Measurements from ENCODE around the gene NTPCR. TPM values are rescaled to one million over a fixed set of nuclear protein-coding genes. Genes with fewer than 3 reads are reported as not detected.

NTPCR gene
- total RNA-seq, 1 experiment from 2014 or later: 50.0 TPM

DNA sequence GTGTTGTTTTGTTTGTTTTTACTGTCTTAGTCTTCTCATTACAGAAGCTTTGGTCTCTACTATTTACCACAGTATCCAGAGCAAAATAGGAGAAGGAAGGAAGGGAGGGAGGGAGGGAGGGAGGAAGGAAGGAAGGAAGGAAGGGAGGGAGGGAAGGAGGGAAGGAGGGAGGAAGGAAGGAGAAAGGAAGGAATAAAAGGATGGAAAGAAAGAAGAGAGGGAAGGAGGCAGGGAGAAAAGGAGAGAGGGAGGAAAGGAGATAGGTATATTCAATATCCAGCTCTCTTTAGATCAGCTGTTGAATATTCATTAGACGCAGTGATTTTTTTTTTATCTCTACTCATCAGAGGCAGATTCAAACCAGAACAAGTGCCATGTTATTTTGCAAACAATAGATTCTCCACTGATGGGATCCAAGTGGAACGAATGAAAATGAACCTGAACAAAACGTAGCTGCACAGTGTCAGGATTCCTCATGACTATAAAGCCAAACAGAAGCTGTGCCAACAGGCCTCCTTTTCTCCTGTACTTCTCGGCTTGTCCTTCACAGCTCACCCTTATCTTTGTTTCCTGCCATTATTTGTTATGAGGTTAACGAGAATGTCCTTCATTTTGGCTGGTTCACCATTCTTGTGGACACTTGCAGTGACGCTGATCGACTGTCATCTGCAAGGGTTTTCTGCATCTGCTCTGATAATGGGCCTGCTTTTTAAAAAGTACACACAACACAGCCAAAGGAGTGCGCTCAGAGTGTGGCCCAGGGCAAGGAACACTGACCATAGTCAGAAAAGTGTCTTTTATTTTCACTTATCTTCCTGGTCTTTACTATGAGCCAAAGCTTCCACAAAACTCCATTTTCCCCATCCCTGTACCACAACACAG, 7.8 kb upstream of the NTPCR start:
- Histone ChIP-seq H3K9me3 (ENCODE audit: low read depth, low read length, poor library complexity, severe bottlenecking) (no peaks in the 10 kb centered on the region), H3K27me3 (replicated peaks; ENCODE audit: insufficient read depth, low read depth, low read length, poor library complexity) (no peaks in the 10 kb centered on the region), H3K4me3 (ENCODE audit: low read depth, low read length, poor library complexity, severe bottlenecking) (no peak overlapping the region), H3K36me3 (ENCODE audit: insufficient read depth, low read length, poor library complexity, severe bottlenecking) (no peaks in the 10 kb centered on the region), H3K4me1 (ENCODE audit: insufficient read depth, low read length, poor library complexity, severe bottlenecking) (no peaks in the 10 kb centered on the region), H3K27ac (ENCODE audit: low read depth, low read length, poor library complexity, severe bottlenecking) (no peak overlapping the region)
- BruUV-seq (replicated peaks): no TSS peak
- no peak for TF ChIP-seq EZH2 (IDR thresholded peaks at IDR 0.05; ENCODE audit: borderline replicate concordance, low read depth, low read length, poor library complexity, severe bottlenecking)
- no peak for TF ChIP-seq CTCF (conservative IDR thresholded peaks at IDR 0.05; ENCODE audit: low read depth, low read length)
- CTCF ChIA-PET: no interaction called here
- POLR2A ChIA-PET (ENCODE audit: low non-redundant PET): no interaction called here
- intact Hi-C loops (cut with micrococcal nuclease; ENCODE audit: unreplicated experiment): no loop called here
- no peak for DNase-seq (ENCODE audit: low spot score)

DNA sequence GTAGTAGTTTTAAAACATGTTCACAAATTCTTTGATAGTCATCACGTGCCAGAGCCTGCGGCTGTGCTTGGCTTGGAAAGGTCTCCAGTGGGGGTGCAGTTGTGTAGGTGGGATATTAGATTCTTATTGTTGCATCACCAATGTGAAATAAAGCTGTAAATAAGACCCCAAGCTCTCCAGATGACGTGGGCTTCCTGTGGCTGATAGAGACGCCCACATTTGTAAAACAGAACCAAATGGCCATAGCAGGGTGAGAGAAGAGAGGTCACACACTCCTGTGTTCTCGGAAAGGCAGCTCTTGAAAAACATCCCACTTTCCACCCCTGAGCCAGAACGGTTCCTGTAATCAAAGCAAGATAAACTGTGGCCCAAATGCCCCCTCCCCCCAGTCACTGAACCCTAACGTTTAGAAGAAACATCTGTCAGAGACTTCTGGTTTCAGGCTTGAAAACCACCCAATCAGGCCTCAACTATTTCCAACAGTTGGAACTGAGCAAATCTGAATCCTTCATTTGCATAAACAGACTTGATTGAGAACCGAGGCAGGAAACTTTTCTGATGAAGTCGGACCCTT, 6.6 kb upstream of the NTPCR start:
- Histone ChIP-seq H3K27me3 (replicated peaks; ENCODE audit: insufficient read depth, low read depth, low read length, poor library complexity) (no peaks in the 10 kb centered on the region), H3K27ac (ENCODE audit: low read depth, low read length, poor library complexity, severe bottlenecking) (no peak overlapping the region), H3K9me3 (ENCODE audit: low read depth, low read length, poor library complexity, severe bottlenecking) (no peaks in the 10 kb centered on the region), H3K36me3 (ENCODE audit: insufficient read depth, low read length, poor library complexity, severe bottlenecking) (no peaks in the 10 kb centered on the region), H3K4me1 (ENCODE audit: insufficient read depth, low read length, poor library complexity, severe bottlenecking) (no peaks in the 10 kb centered on the region), H3K4me3 (ENCODE audit: low read depth, low read length, poor library complexity, severe bottlenecking) (no peak overlapping the region)
- DNase-seq (ENCODE audit: low spot score): no peak
- CTCF ChIA-PET: no interaction called here
- BruUV-seq (replicated peaks): no TSS peak
- POLR2A ChIA-PET (ENCODE audit: low non-redundant PET): no interaction called here
- intact Hi-C loops (cut with micrococcal nuclease; ENCODE audit: unreplicated experiment): no loop called here
- no peak for TF ChIP-seq EZH2 (IDR thresholded peaks at IDR 0.05; ENCODE audit: borderline replicate concordance, low read depth, low read length, poor library complexity, severe bottlenecking)
- no peak for TF ChIP-seq CTCF (conservative IDR thresholded peaks at IDR 0.05; ENCODE audit: low read depth, low read length)

DNA sequence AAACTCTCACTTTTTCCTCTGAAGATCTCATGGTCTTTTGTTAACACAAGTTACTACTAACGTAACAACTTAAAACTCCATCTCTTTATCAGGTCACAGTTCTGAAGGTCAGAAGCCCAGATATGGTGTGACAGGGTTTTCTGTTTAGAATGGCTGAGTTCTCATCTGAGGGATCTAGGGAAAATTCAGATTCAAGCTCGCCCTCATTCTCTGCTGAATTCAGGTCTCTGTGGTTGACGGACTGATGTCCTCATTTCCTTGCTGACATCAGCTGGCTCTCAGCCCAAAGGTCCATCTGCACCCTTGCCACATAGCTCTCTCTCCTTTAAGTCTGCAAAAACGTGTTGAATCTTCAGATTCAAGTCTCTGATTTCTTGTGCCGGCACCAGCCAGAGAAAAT, 6.1 kb upstream of the NTPCR start:
- Histone ChIP-seq H3K36me3 (ENCODE audit: insufficient read depth, low read length, poor library complexity, severe bottlenecking) (no peaks in the 10 kb centered on the region), H3K27me3 (replicated peaks; ENCODE audit: insufficient read depth, low read depth, low read length, poor library complexity) (no peaks in the 10 kb centered on the region), H3K9me3 (ENCODE audit: low read depth, low read length, poor library complexity, severe bottlenecking) (no peaks in the 10 kb centered on the region), H3K27ac (ENCODE audit: low read depth, low read length, poor library complexity, severe bottlenecking) (no peak overlapping the region), H3K4me1 (ENCODE audit: insufficient read depth, low read length, poor library complexity, severe bottlenecking) (no peaks in the 10 kb centered on the region), H3K4me3 (ENCODE audit: low read depth, low read length, poor library complexity, severe bottlenecking) (no peak overlapping the region)
- intact Hi-C loops (cut with micrococcal nuclease; ENCODE audit: unreplicated experiment): no loop called here
- no TSS peak for BruUV-seq (replicated peaks)
- POLR2A ChIA-PET (ENCODE audit: low non-redundant PET): no interaction called here
- DNase-seq (ENCODE audit: low spot score): no peak
- CTCF ChIA-PET: interaction anchor here (0.7 kb wide), 1 partner anchor 116 kb away, joined by 5 read pairs; no protein-coding TSS in a partner anchor
- TF ChIP-seq EZH2 (IDR thresholded peaks at IDR 0.05; ENCODE audit: borderline replicate concordance, low read depth, low read length, poor library complexity, severe bottlenecking) (no peak), CTCF (conservative IDR thresholded peaks at IDR 0.05; ENCODE audit: low read depth, low read length) (no peak)

All from A673 (cell line).